ENCODE data around the gene CKMT2.
"Not testable (repeated sequence)": the region's sequence is repeated elsewhere in the genome, so short reads cannot be mapped to it uniquely, and the experiment has no call there.

The CKMT2 gene

GRCh38 chr5:81251922-81252321, 18.8 kb downstream of the CKMT2 start:
- no peak for DNase-seq (ENCODE audit: low spot score)

GRCh38 chr5:81252904-81253303, 19.8 kb downstream of the CKMT2 start:
- DNase-seq (ENCODE audit: low spot score) = no peak

GRCh38 chr5:81253875-81254274, 20.8 kb downstream of the CKMT2 start:
- no peak for DNase-seq (ENCODE audit: low spot score)

DNA sequence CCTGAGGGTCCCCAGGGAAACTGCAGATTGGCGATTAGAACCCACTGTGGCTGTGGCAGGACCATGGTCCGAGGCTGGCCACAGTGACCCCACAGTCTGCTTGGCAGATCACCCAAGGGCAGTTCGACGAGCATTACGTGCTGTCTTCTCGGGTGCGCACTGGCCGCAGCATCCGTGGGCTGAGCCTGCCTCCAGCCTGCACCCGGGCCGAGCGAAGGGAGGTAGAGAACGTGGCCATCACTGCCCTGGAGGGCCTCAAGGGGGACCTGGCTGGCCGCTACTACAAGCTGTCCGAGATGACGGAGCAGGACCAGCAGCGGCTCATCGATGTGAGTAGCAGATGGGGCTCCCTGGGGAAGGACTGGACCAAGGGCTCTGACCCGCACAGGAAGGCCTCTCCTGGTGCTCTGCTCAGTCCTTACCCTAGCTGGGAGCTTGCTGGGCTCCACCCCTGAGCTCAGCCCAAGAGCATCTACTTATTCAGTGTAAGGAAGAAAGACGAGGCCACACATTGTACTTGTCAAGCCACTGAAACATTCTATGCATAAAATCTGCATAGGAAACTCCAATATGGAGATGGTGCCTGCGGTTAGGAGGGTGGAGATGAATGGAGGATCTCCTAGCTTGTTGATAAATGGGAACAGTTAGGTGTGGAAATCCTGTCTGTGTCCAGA, 21.9 kb downstream of the CKMT2 start:
- no peak for DNase-seq (ENCODE audit: low spot score)

- DNase-seq (ENCODE audit: low spot score) = no peak
Measured at GRCh38 chr5:81256766-81257165, 23.6 kb downstream of the CKMT2 start.

GRCh38 chr5:81262796-81263195, 29.7 kb downstream of the CKMT2 start:
- not testable (repeated sequence) for DNase-seq (ENCODE audit: low spot score)

DNA sequence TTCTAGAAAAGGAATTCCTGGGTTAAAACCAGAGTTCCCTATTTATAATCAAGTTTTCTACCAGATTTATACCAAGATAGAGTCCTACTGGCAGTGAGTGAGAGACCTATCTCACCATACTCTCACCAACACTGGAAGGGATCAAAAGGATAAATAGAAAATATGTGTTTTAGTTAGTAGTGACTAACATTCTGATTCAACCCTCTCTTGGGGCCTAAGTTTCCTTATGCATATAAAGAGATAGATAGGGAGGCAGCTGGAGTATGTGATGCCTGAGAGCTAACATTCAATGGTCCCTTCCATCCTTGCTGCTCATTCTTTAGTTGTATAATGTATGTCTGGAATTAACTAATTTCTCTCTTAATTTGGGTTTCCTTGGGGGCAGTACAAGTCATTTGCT, 32.0 kb downstream of the CKMT2 start:
- no peak for DNase-seq (ENCODE audit: low spot score)

- DNase-seq (ENCODE audit: low spot score) = no peak
Measured at GRCh38 chr5:81268521-81269196, 35.5 kb downstream of the CKMT2 start.

GRCh38 chr5:81269751-81270393, 36.8 kb downstream of the CKMT2 start:
- no peak for DNase-seq (ENCODE audit: low spot score)

DNA sequence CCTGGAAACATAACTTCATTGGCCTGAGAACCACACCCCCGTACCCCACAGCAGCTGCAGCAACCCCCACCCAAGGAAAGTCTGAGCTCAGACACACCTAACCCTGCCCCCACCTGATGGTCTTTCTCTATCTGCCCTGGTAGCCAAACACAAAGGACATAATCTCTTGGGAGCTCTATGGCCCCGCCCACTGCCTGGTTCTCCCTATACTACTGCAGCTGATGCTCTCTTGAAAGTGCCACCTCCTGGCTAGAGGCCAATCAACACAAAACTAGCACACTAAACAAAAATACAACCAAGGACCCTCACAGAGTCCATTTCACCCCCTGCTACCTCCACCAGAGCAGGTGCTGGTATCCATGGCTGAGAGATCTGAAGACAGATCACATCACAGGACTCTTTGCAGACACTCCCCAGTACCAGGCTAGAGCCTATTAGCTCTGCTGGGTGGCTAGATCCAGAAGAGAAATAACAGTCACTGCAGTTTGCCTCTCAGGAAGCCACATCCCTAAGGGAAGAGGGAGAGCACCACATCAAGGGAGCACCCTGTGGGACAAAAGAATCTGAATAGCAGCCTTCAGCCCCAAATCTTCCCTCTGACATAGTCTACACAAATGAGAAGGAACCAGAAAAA, 37.4 kb downstream of the CKMT2 start:
- not testable (repeated sequence) for DNase-seq (ENCODE audit: low spot score)

- no peak for DNase-seq (ENCODE audit: low spot score)
Measured at GRCh38 chr5:81283976-81284375, 50.9 kb downstream of the CKMT2 start.

DNA sequence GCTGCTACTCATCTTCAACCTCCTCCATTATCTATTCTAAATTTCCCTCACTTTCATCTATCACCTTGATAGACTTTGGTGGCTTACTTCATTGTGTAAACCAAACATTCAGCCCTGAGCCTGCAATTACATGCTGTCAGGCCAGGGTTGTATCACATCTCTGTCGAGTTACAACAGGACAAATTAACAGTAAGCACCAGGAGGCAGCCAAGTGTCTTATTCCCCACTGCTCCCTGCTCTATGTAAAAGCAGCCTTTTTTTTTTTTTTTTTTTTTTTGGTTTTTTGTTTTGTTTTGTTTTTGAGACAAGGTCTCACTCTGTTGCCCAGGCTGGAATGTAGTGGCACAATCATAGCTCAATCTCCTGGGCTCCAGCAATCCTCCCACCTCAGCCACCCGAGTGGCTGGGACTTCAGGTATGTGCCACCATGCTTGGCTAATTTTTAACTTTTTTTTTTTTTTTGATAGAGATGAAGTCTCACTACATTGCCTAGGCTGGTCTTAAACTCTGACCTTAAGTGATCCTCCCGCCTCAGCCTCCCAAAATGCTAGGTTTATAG, 53.0 kb downstream of the CKMT2 start:
- no peak for DNase-seq (ENCODE audit: low spot score)

DNA sequence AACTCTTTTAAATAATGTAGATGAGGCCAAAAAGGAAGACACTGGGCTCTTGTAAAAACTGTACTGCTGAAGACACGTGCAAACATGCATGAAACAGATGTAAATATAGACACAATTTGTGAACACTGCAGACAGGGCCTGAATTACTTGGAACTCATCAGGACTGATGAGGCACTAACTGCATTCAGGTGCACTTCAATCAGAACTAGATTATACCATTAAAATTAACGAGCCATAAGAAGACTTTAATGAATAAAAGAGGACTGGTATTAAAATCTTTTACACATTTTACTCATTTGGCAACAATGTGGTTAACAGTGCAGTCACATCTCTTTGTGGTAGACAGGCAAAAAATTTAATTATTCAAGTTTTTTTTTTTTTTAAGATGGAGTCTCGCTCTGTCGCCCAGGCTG, 54.9 kb downstream of the CKMT2 start:
- DNase-seq (ENCODE audit: low spot score) = no peak

- DNase-seq (ENCODE audit: low spot score) = no peak
Measured at GRCh38 chr5:81290146-81290545, 57.0 kb downstream of the CKMT2 start.

GRCh38 chr5:81292130-81292529, 59.0 kb downstream of the CKMT2 start:
- DNase-seq (ENCODE audit: low spot score) = no peak

- not testable (repeated sequence) for DNase-seq (ENCODE audit: low spot score)
Measured at GRCh38 chr5:81294021-81294420, 60.9 kb downstream of the CKMT2 start.

DNA sequence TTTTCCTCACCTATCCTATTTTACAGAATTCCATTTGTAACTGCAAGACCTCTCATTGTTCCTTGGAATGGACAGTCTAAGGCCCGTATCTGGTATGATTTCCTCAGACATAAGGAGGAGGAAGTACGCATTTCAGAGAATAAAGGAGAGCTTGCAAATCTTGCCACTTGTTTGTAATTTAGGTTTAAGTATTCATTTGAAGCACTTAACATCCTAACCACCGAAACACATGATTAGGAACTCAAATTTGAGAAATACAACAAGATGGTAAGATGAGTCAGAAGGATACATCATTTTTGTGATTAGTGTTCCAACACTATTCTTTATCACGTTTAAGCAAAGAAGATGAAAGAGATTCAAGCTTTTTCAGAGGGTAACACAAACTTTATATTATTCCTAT, 64.4 kb downstream of the CKMT2 start:
- DNase-seq (ENCODE audit: low spot score) = no peak

DNA sequence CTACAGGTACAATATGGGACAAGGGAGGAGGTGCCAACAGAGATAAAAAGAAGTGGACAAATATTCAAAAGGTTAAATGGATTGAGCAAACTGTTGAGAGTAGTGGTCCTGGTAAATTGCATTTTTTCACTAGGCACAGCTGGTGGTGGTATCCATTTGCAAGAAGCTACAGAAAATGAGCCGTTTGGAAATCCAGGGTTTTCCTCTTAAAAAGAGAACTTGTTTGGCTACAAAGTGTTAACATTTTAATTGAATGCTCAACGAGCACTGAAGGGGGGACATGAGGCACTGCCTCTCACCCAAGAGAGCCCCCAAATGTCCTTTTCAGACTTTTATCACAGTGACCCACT, 67.8 kb downstream of the CKMT2 start:
- no peak for DNase-seq (ENCODE audit: low spot score)

GRCh38 chr5:81301271-81302015, 68.3 kb downstream of the CKMT2 start, which contains the start of gene ZCCHC9:
Gene ZCCHC9 (plus strand): TSS chr5:81301587. CDS start chr5:81304758, 3,171 bp downstream.
- DNase-seq (ENCODE audit: low spot score) = peak; percentile 54

DNA sequence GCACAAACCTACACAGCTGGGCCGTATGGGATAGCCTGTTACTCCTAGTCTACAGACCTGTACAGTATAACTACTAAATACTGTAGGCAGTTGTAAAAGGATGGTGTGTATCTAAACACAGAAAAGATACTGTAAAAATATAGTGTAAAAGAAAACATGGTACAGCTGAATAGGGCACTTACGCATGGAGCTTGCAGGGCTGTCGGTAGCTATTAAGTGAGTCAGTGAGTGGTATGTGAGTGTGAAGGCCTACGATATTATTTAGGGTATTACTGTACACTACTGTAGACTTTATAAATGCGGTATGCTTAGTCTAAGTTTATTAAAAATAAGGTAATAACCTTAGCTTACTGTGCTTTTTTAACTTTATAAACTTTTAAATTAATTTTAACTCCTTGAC, 69.5 kb downstream of the CKMT2 start:
- DNase-seq (ENCODE audit: low spot score) = no peak

DNA sequence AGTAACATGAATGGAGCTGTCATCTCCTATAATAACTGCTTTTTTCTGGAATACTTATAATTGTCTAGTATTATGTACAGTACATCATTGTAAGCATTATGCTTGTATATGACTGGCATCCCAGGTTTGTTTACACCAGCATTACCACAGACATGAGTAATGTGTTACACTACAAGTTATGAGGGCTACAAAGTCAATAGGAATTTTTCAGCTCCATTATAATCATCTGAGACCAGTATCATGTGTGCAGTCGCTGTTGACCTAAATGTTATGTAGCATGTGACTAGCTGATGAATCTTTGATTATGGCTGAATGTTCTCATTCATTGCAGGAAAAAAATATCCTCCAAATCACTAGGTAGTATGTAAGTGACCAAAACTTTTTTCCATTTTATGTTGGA, 70.4 kb downstream of the CKMT2 start:
- DNase-seq (ENCODE audit: low spot score) = no peak

DNA sequence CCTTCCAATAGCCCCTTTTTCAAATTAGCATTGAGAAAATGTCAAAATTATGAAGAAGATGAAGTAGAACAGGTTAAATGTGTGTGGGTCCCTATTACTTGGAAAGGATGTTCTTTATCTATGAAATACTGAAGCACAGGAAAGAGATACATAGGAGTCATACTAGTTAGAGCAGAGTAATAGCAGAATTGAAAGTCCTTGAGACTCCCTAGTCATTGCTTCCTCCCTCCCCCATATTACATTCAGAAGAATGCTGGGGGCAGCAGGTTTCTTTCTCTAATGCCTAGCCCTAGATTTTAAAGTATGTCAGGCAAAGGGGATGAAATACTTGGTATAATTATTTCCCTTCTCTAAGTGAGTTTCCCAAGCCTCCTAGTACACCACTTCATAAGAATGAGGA, 72.7 kb downstream of the CKMT2 start:
- DNase-seq (ENCODE audit: low spot score) = no peak

Measured in HuH-7.5 (cell line).